MM.1S (cell line): ENCODE measurements around the gene TIMM21.

Experiments used
- CTCF ChIP-seq: fragments of 300-600 bp; sonication (generic); IDR thresholded peaks from 2 replicates; pipeline ENCODE4 v1.5.1; 2016; ENCODE audit warnings: antibody characterized with exemption, low read length, mixed read lengths
- EZH2 ChIP-seq: fragments of 300-600 bp; sonication (generic); optimal IDR thresholded peaks from 2 replicates; pipeline ENCODE3; 2017; ENCODE audit warnings: low read depth, mild to moderate bottlenecking, antibody characterized with exemption, low read length, mixed read lengths
- EZH2phosphoT487 ChIP-seq: fragments of 300-600 bp; sonication (generic); IDR thresholded peaks from 2 replicates; pipeline ENCODE4 v1.6.1; 2018; ENCODE audit warnings: antibody characterized with exemption, low read length

GRCh38 chr18:74171910-74172606 lies 23.7 kb downstream of the TIMM21 start:
- no peak for TF ChIP-seq EZH2phosphoT487
- TF ChIP-seq CTCF: no peak
- no peak for TF ChIP-seq EZH2
